Ovary (tissue), 3 donors: Measurements from ENCODE around the gene CNTRL.
"Not testable (repeated sequence)": the region's sequence is repeated elsewhere in the genome, so short reads cannot be mapped to it uniquely, and the experiment has no call there.

ENCODE experiments used
- CTCF ChIP-seq, 3 donors: fragments of 450-650 bp in 2 of 3; fragments of 200-600 bp in 1 of 3; IDR thresholded peaks; one replicate each; pipeline versions ENCODE4 v1.5.1 to v1.8.0; 2016 to 2022; ENCODE audit warnings: antibody characterized with exemption in 3 of 3, mild to moderate bottlenecking in 1 of 3
- EP300 ChIP-seq: sonication (generic); formaldehyde crosslinking; IDR thresholded peaks from one replicate; pipeline ENCODE4 v1.6.1; 2017; ENCODE audit warnings: antibody characterized with exemption
- POLR2A ChIP-seq: fragments of 450-650 bp; IDR thresholded peaks from one replicate; pipeline ENCODE4 v1.6.1; 2017; ENCODE audit warnings: antibody characterized with exemption, mild to moderate bottlenecking, moderate library complexity
- donor health status: DM: no; HTN: no; CAD: no.

- TF ChIP-seq CTCF (IDR thresholded peaks at IDR 0.05); POLR2A; EP300: not testable (repeated sequence)
Observed at GRCh38 chr9:121179373-121179721, 104.6 kb downstream of the CNTRL start.
